Activated CD4-positive, alpha-beta T cell treated with anti-CD3 and anti-CD28 coated beads, Interleukin-2, Interleukin-4, amounts not matched to agents 100 ng/mL and 50 ng/mL, durations not matched to agents 16 hours and 8 hours (primary cell): ENCODE results near the gene TSPY3.
"Not testable (repeated sequence)": the region's sequence is repeated elsewhere in the genome, so short reads cannot be mapped to it uniquely, and the experiment has no call there.

ENCODE experiments used
- DNase-seq: peaks from one replicate; pipeline ENCODE4 v3.0.0-alpha.2; 2020; ENCODE audit warnings: low spot score

Gene TSPY3

GRCh38 chrY:9398121-9398520 lies at the start of gene TSPY3:
TSS of gene TSPY3 (plus strand) at chrY:9398421. CDS start at chrY:9398467, 46 bp downstream.
- not testable (repeated sequence) for DNase-seq

- not testable (repeated sequence) for DNase-seq
These were observed 40.7 kb upstream of the TSPY3 start, which contains the start of gene TSPY8 for GRCh38 chrY:9357497-9357896. TSS of gene TSPY8 (plus strand) at chrY:9357797. CDS start at chrY:9357843, 46 bp downstream.

GRCh38 chrY:9396527-9396926 lies 1.7 kb upstream of the TSPY3 start:
- not testable (repeated sequence) for DNase-seq
